ENCODE results near the gene ZBTB7B. TPM values are rescaled to one million over a fixed set of nuclear protein-coding genes. Genes with fewer than 3 reads are reported as not detected.

ZBTB7B gene
- total and polyA plus RNA-seq, 9 of the 15 experiments (the other 6 are each of a cell fraction or from before 2014, with no cell fraction given) = 0.04 to 46.5 (median 15.2) TPM

- TF ChIP-seq ELF1 (tag; IDR thresholded peaks at IDR 0.05) (peak; percentile 66), EP400 (IDR thresholded peaks at IDR 0.05) (peak; percentile 58), ID3 (CRISPR knock-in tag; IDR thresholded peaks at IDR 0.05) (no peak), ID3 (tag; IDR thresholded peaks at IDR 0.05) (no peak), BCL6 (CRISPR knock-in tag; IDR thresholded peaks at IDR 0.05) (no peak), NR2C1 (IDR thresholded peaks at IDR 0.05) (no peak), NR2C1 (tag; IDR thresholded peaks at IDR 0.05) (no peak), THAP12 (CRISPR knock-in tag; IDR thresholded peaks at IDR 0.05) (no peak), KAT7 (CRISPR knock-in tag; IDR thresholded peaks at IDR 0.05; ENCODE audit: borderline replicate concordance) (0 out of 2 replicates have a peak, but pooled peaks have one; percentile 28), NEUROD1 (IDR thresholded peaks at IDR 0.05; ENCODE audit: borderline replicate concordance, low read depth, low read length, partially characterized antibody) (peak; percentile 39), ZKSCAN3 (CRISPR knock-in tag; IDR thresholded peaks at IDR 0.05) (no peak), ZNF778 (CRISPR knock-in tag; IDR thresholded peaks at IDR 0.05) (no peak), ZNF347 (CRISPR knock-in tag; IDR thresholded peaks at IDR 0.05; ENCODE audit: low read depth) (no peak), TEAD2 (tag; IDR thresholded peaks at IDR 0.05) (no peak), CREB3L1 (IDR thresholded peaks at IDR 0.05; ENCODE audit: borderline replicate concordance, low read depth) (no peak), ATF3 (IDR thresholded peaks at IDR 0.05) (peak; percentile 40; the same call in 1 of the 2 replicates), ATF3 (CRISPR knock-in tag; conservative IDR thresholded peaks at IDR 0.05) (no peak), SP1 (CRISPR knock-in tag; IDR thresholded peaks at IDR 0.05) (no peak), SLC30A9 (CRISPR knock-in tag; IDR thresholded peaks at IDR 0.05) (no peak), KLF13 (tag; IDR thresholded peaks at IDR 0.05; ENCODE audit: borderline replicate concordance, low read depth) (no peak), C11orf30 (IDR thresholded peaks at IDR 0.05; ENCODE audit: low read depth) (no peak), ZNF134 (CRISPR knock-in tag; conservative IDR thresholded peaks at IDR 0.05) (no peak), DIDO1 (tag; IDR thresholded peaks at IDR 0.05; ENCODE audit: low read depth) (no peak), CHD4 (IDR thresholded peaks at IDR 0.05; ENCODE audit: insufficient read depth, insufficient replicate concordance, low read depth, low read length, poor library complexity, severe bottlenecking) (no peak), MYC (IDR thresholded peaks at IDR 0.05; ENCODE audit: low read depth, low read length) (peak; percentile 17; the same call in 1 of the 2 replicates), MYC (CRISPR knock-in tag; IDR thresholded peaks at IDR 0.05; ENCODE audit: borderline replicate concordance, low read depth) (no peak)
Observed at GRCh38 chr1:155003766-155004351, 1.3 kb downstream of the ZBTB7B start (continued).

Measured in K562 (cell line).